Measurements from ENCODE around the gene MRPL45.

Gene MRPL45

GRCh38 chr17:38328620-38329019, 31.7 kb downstream of the MRPL45 start:
- Histone ChIP-seq H2AK5ac (ENCODE audit: low read length, severe bottlenecking) (no peak overlapping the region), H3K4me2 (ENCODE audit: low read length, poor library complexity, severe bottlenecking) (no peak overlapping the region), H3K9me3 (ENCODE audit: control insufficient read depth, low read length) (no peaks in the 10 kb centered on the region), H3K4me1 (ENCODE audit: control insufficient read depth, insufficient read depth, low read depth, low read length) (peaks cover 4% of the 10 kb centered on the region), H2BK120ac (ENCODE audit: low read depth, low read length) (no peak overlapping the region), H3K9ac (ENCODE audit: low read length) (no peak overlapping the region), H3K14ac (ENCODE audit: low read length in 2 of 2) (no peak overlapping the region), H3K18ac (ENCODE audit: low read depth in 1 of 2, low read length in 2 of 2) (no peak overlapping the region), H3K27me3 (ENCODE audit: control insufficient read depth in 1 of 2, insufficient read depth in 1 of 2, low read length in 2 of 2) (peaks cover 56 to 60% of the 10 kb centered on the region in 2 experiments), H3K79me1 (replicated peaks; ENCODE audit: low read length, poor library complexity, severe bottlenecking) (no peaks in the 10 kb centered on the region), H3K4ac (ENCODE audit: low read depth in 1 of 2, low read length in 2 of 2) (no peak overlapping the region), H3K23ac (ENCODE audit: low read length in 2 of 2) (no peak overlapping the region), H2BK12ac (ENCODE audit: low read length in 2 of 2) (no peak overlapping the region), H4K91ac (ENCODE audit: low read length) (no peak overlapping the region), H3K27ac (ENCODE audit: low read length, poor library complexity, severe bottlenecking) (no peak overlapping the region), H2BK5ac (ENCODE audit: low read depth, low read length, poor library complexity, severe bottlenecking) (no peak overlapping the region), H2AFZ (ENCODE audit: low read depth, low read length) (no peak overlapping the region), H4K8ac (ENCODE audit: low read length) (no peak overlapping the region), H3K36me3 (ENCODE audit: control insufficient read depth in 1 of 2, insufficient read depth in 2 of 2, low read depth in 1 of 2, low read length in 2 of 2) (peaks cover 0 to 7% of the 10 kb centered on the region in 2 experiments), H3K4me3 (ENCODE audit: insufficient read depth in 1 of 2, low read depth in 1 of 2, low read length in 2 of 2) (no peak overlapping the region), H2BK15ac (ENCODE audit: low read depth, poor library complexity, severe bottlenecking) (no peak overlapping the region)
- 96% methylated on average over 7 of the region's 7 CpGs for WGBS
- no peak for DNase-seq

- Histone ChIP-seq H3K14ac (ENCODE audit: low read length in 2 of 2) (no peak overlapping the region), H3K27ac (ENCODE audit: low read length, poor library complexity, severe bottlenecking) (no peak overlapping the region), H3K27me3 (ENCODE audit: control insufficient read depth in 1 of 2, insufficient read depth in 1 of 2, low read length in 2 of 2) (peaks cover 63 to 66% of the 10 kb centered on the region in 2 experiments), H2AFZ (ENCODE audit: low read depth, low read length) (no peak overlapping the region), H3K4ac (ENCODE audit: low read depth in 1 of 2, low read length in 2 of 2) (no peak overlapping the region), H3K4me3 (ENCODE audit: insufficient read depth in 1 of 2, low read depth in 1 of 2, low read length in 2 of 2) (no peak overlapping the region), H3K79me1 (replicated peaks; ENCODE audit: low read length, poor library complexity, severe bottlenecking) (no peaks in the 10 kb centered on the region), H2BK15ac (ENCODE audit: low read depth, poor library complexity, severe bottlenecking) (peak overlapping the region; percentile 86), H2AK5ac (ENCODE audit: low read length, severe bottlenecking) (no peak overlapping the region), H4K8ac (ENCODE audit: low read length) (no peak overlapping the region), H4K91ac (ENCODE audit: low read length) (no peak overlapping the region), H3K9ac (ENCODE audit: low read length) (no peak overlapping the region), H3K9me3 (ENCODE audit: control insufficient read depth, low read length) (no peaks in the 10 kb centered on the region), H2BK5ac (ENCODE audit: low read depth, low read length, poor library complexity, severe bottlenecking) (no peak overlapping the region), H3K4me2 (ENCODE audit: low read length, poor library complexity, severe bottlenecking) (no peak overlapping the region), H3K4me1 (ENCODE audit: control insufficient read depth, insufficient read depth, low read depth, low read length) (peaks cover 4% of the 10 kb centered on the region), H3K18ac (ENCODE audit: low read depth in 1 of 2, low read length in 2 of 2) (no peak overlapping the region), H2BK120ac (ENCODE audit: low read depth, low read length) (no peak overlapping the region), H2BK12ac (ENCODE audit: low read length in 2 of 2) (no peak overlapping the region), H3K36me3 (ENCODE audit: control insufficient read depth in 1 of 2, insufficient read depth in 2 of 2, low read depth in 1 of 2, low read length in 2 of 2) (no peaks in the 10 kb centered on the region), H3K23ac (ENCODE audit: low read length in 2 of 2) (no peak overlapping the region)
- no peak for DNase-seq
- 88% methylated on average over 7 of the region's 7 CpGs for WGBS
Measured at GRCh38 chr17:38329284-38329683, 32.3 kb downstream of the MRPL45 start.

- Histone ChIP-seq H2BK5ac (ENCODE audit: low read depth, low read length, poor library complexity, severe bottlenecking) (no peak overlapping the region), H3K4me2 (ENCODE audit: low read length, poor library complexity, severe bottlenecking) (no peak overlapping the region), H3K36me3 (ENCODE audit: control insufficient read depth in 1 of 2, insufficient read depth in 2 of 2, low read depth in 1 of 2, low read length in 2 of 2) (no peaks in the 10 kb centered on the region), H3K23ac (ENCODE audit: low read length in 2 of 2) (no peak overlapping the region), H3K4me3 (ENCODE audit: insufficient read depth in 1 of 2, low read depth in 1 of 2, low read length in 2 of 2) (no peak overlapping the region), H3K18ac (ENCODE audit: low read depth in 1 of 2, low read length in 2 of 2) (no peak overlapping the region), H3K14ac (ENCODE audit: low read length in 2 of 2) (peak overlapping the region in 1 of 2 experiments; percentile 38), H3K9me3 (ENCODE audit: control insufficient read depth, low read length) (no peaks in the 10 kb centered on the region), H3K27ac (ENCODE audit: low read length, poor library complexity, severe bottlenecking) (no peak overlapping the region), H3K9ac (ENCODE audit: low read length) (no peak overlapping the region), H3K4ac (ENCODE audit: low read depth in 1 of 2, low read length in 2 of 2) (no peak overlapping the region), H3K4me1 (ENCODE audit: control insufficient read depth, insufficient read depth, low read depth, low read length) (peaks cover 4% of the 10 kb centered on the region), H4K8ac (ENCODE audit: low read length) (no peak overlapping the region), H3K79me1 (replicated peaks; ENCODE audit: low read length, poor library complexity, severe bottlenecking) (no peaks in the 10 kb centered on the region), H2AK5ac (ENCODE audit: low read length, severe bottlenecking) (no peak overlapping the region), H2BK120ac (ENCODE audit: low read depth, low read length) (no peak overlapping the region), H2BK12ac (ENCODE audit: low read length in 2 of 2) (no peak overlapping the region), H4K91ac (ENCODE audit: low read length) (no peak overlapping the region), H2BK15ac (ENCODE audit: low read depth, poor library complexity, severe bottlenecking) (no peak overlapping the region), H3K27me3 (ENCODE audit: control insufficient read depth in 1 of 2, insufficient read depth in 1 of 2, low read length in 2 of 2) (peaks cover 70 to 74% of the 10 kb centered on the region in 2 experiments), H2AFZ (ENCODE audit: low read depth, low read length) (no peak overlapping the region)
- WGBS, result 87% methylated on average over 22 of the region's 25 CpGs
- no peak for DNase-seq
Measured at GRCh38 chr17:38329808-38330730, 33.1 kb downstream of the MRPL45 start.

- Histone ChIP-seq H3K9ac (ENCODE audit: low read length) (no peak overlapping the region), H3K36me3 (ENCODE audit: control insufficient read depth in 1 of 2, insufficient read depth in 2 of 2, low read depth in 1 of 2, low read length in 2 of 2) (no peaks in the 10 kb centered on the region), H3K14ac (ENCODE audit: low read length in 2 of 2) (no peak overlapping the region), H2BK15ac (ENCODE audit: low read depth, poor library complexity, severe bottlenecking) (no peak overlapping the region), H2AK5ac (ENCODE audit: low read length, severe bottlenecking) (no peak overlapping the region), H3K27me3 (ENCODE audit: control insufficient read depth in 1 of 2, insufficient read depth in 1 of 2, low read length in 2 of 2) (peaks cover 79 to 83% of the 10 kb centered on the region in 2 experiments), H3K4me3 (ENCODE audit: insufficient read depth in 1 of 2, low read depth in 1 of 2, low read length in 2 of 2) (no peak overlapping the region), H2BK5ac (ENCODE audit: low read depth, low read length, poor library complexity, severe bottlenecking) (no peak overlapping the region), H3K79me1 (replicated peaks; ENCODE audit: low read length, poor library complexity, severe bottlenecking) (no peaks in the 10 kb centered on the region), H3K23ac (ENCODE audit: low read length in 2 of 2) (no peak overlapping the region), H3K9me3 (ENCODE audit: control insufficient read depth, low read length) (no peaks in the 10 kb centered on the region), H2AFZ (ENCODE audit: low read depth, low read length) (no peak overlapping the region), H3K27ac (ENCODE audit: low read length, poor library complexity, severe bottlenecking) (no peak overlapping the region), H3K4ac (ENCODE audit: low read depth in 1 of 2, low read length in 2 of 2) (no peak overlapping the region), H4K91ac (ENCODE audit: low read length) (no peak overlapping the region), H2BK120ac (ENCODE audit: low read depth, low read length) (no peak overlapping the region), H3K4me1 (ENCODE audit: control insufficient read depth, insufficient read depth, low read depth, low read length) (peaks cover 2% of the 10 kb centered on the region), H2BK12ac (ENCODE audit: low read length in 2 of 2) (no peak overlapping the region), H3K18ac (ENCODE audit: low read depth in 1 of 2, low read length in 2 of 2) (no peak overlapping the region), H4K8ac (ENCODE audit: low read length) (no peak overlapping the region), H3K4me2 (ENCODE audit: low read length, poor library complexity, severe bottlenecking) (no peak overlapping the region)
- no peak for DNase-seq
- 91% methylated on average over 23 of the region's 23 CpGs for WGBS
Measured at GRCh38 chr17:38330941-38331411, 34.0 kb downstream of the MRPL45 start.

Data from mesenchymal stem cell (in vitro differentiated cells and primary cell).